Colonic mucosa (tissue), 4 donors: ENCODE measurements around the gene PRR23E. TPM values are rescaled to one million over a fixed set of nuclear protein-coding genes. Genes with fewer than 3 reads are reported as not detected.

Experiments
- DNase-seq: peaks from one replicate; pipeline ENCODE4 v3.0.0-alpha.2; 2020
- H3K27ac ChIP-seq: fragments of 200-600 bp; one replicate; pipeline ENCODE4 v1.8.0; 2021
- H3K27me3 ChIP-seq: fragments of 200-600 bp; one replicate; pipeline ENCODE4 v1.8.0; 2021
- H3K36me3 ChIP-seq: fragments of 200-600 bp; one replicate; pipeline ENCODE4 v1.8.0; 2021
- H3K4me1 ChIP-seq: fragments of 200-600 bp; one replicate; pipeline ENCODE4 v1.8.0; 2021; ENCODE audit warnings: mild to moderate bottlenecking
- H3K4me3 ChIP-seq: fragments of 200-600 bp; one replicate; pipeline ENCODE4 v1.8.0; 2021
- H3K9ac ChIP-seq, 2 donors: one replicate each; pipeline ENCODE4 v1.7.0; 2013; ENCODE audit warnings: control low read depth in 2 of 2, low read depth in 2 of 2, low read length in 2 of 2
- H3K9me3 ChIP-seq: fragments of 200-600 bp; one replicate; pipeline ENCODE4 v1.8.0; 2021
- intact Hi-C: fragments of 100-400 bp; cut with DNase I; formaldehyde crosslinking; loops from one replicate; pipeline ENCODE4 v1.14.1; 2022
- total RNA-seq, 2 donors: library from RNA; stranded (reverse); fragmentation: NEBNext Ultra II Directional in 1 of 2; extraction: Animal tissue kit (Norgen Biotek cat#: 25700) in 1 of 2; gene quantifications; one replicate each; pipeline ENCODE4 v1.2.1, GENCODE V29; 2021
- TF ChIP-seq, protein P1 (sequence below): fragments of 200-600 bp; IDR thresholded peaks from one replicate; pipeline ENCODE4 v1.8.0; 2022; ENCODE audit warnings: antibody characterized with exemption, mild to moderate bottlenecking
- donor health status: healthy.
- donor health status: DM: no; HTN: no; CAD: no.
- donor health status: DM: no; HTN: no; CAD: no.

Gene PRR23E
- total RNA-seq, 2 donors from 2014 or later = not detected

DNA sequence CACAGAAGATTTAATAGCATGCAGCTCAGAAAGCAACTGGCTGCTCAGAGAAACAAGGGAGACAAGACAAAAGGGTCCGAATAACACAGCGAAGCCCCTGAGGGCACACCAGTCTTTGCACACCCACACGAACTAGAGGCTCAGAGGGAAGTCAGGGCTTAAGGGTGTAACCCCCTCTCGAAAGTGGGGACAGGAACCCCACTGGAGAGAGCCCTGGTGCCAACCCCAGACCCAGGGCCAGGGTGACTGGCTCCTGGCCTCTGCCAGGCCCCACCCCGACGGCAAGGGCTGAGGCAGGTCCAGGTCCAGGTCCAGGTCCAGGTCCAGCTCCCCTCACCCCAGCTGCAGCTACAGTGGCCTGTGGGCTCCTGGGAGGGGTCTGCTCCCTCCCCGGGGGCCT lies 10.5 kb upstream of the PRR23E start:
- no peaks in the 10 kb centered on the region for H3K36me3 ChIP-seq
- H3K9ac ChIP-seq = no peak overlapping the region
- no peaks in the 10 kb centered on the region for H3K9me3 ChIP-seq
- intact Hi-C loops = no loop called here
- no peaks in the 10 kb centered on the region for H3K4me1 ChIP-seq
- DNase-seq = no peak
- no peak overlapping the region for H3K27ac ChIP-seq
- no peaks in the 10 kb centered on the region for H3K27me3 ChIP-seq
- no peak overlapping the region for H3K4me3 ChIP-seq
- TF ChIP-seq, protein P1, sequence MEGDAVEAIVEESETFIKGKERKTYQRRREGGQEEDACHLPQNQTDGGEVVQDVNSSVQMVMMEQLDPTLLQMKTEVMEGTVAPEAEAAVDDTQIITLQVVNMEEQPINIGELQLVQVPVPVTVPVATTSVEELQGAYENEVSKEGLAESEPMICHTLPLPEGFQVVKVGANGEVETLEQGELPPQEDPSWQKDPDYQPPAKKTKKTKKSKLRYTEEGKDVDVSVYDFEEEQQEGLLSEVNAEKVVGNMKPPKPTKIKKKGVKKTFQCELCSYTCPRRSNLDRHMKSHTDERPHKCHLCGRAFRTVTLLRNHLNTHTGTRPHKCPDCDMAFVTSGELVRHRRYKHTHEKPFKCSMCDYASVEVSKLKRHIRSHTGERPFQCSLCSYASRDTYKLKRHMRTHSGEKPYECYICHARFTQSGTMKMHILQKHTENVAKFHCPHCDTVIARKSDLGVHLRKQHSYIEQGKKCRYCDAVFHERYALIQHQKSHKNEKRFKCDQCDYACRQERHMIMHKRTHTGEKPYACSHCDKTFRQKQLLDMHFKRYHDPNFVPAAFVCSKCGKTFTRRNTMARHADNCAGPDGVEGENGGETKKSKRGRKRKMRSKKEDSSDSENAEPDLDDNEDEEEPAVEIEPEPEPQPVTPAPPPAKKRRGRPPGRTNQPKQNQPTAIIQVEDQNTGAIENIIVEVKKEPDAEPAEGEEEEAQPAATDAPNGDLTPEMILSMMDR = no peak

DNA sequence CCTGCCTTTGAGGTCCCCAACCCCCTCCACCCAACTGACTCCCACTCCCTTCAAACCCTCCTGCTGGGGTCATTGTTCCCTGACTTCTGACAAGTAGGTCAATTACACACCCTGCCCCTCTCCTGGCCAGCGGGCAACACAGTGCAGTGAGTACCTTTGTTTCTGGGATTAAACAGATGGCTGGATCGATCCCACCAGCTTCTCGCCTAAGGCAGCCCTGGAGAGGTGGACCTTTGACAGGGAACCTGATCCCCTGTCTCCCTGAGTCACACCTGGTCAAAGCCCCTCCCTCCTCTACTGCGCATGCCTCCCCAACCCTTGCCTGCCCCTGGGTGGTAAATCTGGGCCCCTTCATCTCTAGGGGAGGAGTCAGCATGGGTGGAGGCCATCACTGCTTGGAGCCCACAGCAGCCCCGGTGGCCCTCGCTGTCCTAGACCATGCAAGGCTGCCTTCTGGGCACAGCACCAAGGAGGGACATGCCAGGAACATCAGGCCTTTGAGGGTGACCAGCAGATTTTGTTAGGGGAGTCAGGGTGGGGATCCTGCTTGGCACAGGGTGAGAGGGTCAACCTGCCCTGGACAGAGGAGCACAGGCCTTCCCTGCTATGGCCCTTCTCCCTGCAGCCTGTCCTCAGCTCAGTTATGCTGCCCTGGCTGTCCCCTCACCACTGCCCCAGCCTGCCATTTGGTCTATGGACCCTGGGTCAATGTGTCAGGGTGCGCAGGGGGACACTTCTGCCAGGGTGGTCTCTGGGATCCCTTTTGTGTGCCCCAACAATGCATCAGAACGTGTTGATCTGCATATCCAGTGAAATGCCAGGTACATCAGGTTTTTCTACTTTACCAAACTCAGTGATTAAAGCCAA lies 9.8 kb upstream of the PRR23E start:
- Histone ChIP-seq H3K27ac (no peak overlapping the region), H3K4me1 (no peaks in the 10 kb centered on the region), H3K9ac (no peak overlapping the region), H3K4me3 (no peak overlapping the region), H3K27me3 (no peaks in the 10 kb centered on the region), H3K9me3 (no peaks in the 10 kb centered on the region), H3K36me3 (no peaks in the 10 kb centered on the region)
- TF ChIP-seq, protein P1 = no peak
- intact Hi-C loops = no loop called here
- DNase-seq = peak; percentile 13

DNA sequence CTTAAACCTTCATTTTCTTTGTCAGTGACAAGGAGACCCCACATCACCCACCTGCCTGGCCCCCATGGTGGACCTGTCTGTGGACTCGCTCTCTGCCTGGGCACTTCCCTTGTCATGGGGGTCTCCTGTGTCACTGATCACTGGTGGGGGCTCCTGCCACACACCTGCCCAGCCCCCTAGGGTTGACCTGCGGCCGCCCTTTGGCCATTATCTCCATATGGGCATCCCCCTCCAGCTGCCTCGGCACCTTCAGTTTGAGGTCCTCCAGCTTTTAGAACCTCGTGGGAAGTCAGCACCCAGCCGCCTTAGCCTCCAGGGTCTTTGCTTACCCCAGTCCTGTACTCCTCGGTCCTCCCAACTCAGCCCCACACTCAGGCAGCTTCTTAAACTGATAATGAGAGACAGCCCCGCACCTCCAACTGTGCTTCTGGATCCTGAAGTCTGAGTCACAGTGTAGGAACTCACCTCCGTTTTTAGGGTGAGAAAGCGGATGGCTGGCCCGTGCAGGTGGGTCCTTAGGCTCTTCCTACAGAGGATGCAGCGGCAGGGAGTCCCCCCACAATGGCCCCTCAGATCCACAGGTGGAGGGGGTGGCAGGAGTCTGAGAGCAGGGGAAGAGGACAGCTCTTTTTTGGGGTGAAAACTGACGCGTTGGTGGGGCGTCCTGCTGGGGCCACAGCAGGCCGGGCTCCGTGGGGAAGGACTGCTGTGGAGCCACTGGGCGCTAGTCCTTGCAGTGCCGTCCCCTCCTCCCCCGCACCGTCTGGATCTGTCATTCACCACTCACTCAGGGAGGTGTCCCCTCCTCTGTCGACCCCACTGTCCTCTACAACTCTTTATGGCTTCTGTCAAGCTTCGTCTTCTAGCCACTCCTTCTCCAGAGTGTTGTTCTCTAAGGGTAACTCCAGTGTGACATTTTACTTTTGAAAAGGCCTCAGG lies 8.7 kb upstream of the PRR23E start:
- intact Hi-C loops = no loop called here
- Histone ChIP-seq H3K4me3 (no peak overlapping the region), H3K9ac (no peak overlapping the region), H3K27me3 (no peaks in the 10 kb centered on the region), H3K9me3 (no peaks in the 10 kb centered on the region), H3K36me3 (no peaks in the 10 kb centered on the region), H3K27ac (no peak overlapping the region), H3K4me1 (no peaks in the 10 kb centered on the region)
- peak; percentile 7 for DNase-seq
- TF ChIP-seq, protein P1 = no peak

DNA sequence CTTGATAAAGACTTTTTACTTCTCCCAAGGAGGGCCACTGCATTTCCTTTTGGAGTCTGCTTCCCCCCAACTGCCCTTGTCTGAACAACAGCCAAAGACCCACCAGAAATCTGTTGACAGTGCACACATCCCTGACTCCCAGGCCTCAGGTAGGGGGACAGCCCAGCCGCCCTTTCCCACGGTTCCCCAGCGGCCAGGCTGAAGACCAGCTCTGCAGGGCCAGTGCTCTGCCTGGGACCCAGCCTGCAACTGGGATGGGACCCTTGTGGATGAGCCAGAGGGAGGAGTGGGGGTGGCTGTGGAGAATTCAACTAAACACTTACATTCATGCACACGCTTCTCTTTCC lies 8.1 kb upstream of the PRR23E start:
- intact Hi-C loops = no loop called here
- DNase-seq = no peak
- Histone ChIP-seq H3K27ac (no peak overlapping the region), H3K4me3 (no peak overlapping the region), H3K9ac (no peak overlapping the region), H3K27me3 (no peaks in the 10 kb centered on the region), H3K4me1 (no peaks in the 10 kb centered on the region), H3K9me3 (no peaks in the 10 kb centered on the region), H3K36me3 (no peaks in the 10 kb centered on the region)
- TF ChIP-seq, protein P1 = no peak

DNA sequence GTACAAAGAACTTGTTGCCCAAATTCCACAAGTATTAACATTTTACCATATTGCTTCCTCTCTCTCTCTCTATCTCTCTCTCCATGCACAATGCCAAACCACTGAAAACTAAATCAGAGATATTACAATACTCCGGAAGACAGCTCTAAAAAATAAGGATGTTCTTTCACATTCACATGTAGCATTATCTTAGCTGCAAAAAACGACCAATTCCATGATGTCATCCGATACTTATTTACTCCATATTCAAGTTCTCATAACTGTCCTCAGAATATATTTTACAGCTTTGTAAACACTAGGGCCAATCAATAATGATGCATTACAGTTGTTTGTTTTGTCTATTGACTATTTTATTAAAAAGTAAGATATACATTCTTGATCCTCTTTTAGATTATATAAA lies 7.7 kb upstream of the PRR23E start:
- Histone ChIP-seq H3K36me3 (no peaks in the 10 kb centered on the region), H3K4me3 (no peak overlapping the region), H3K4me1 (no peaks in the 10 kb centered on the region), H3K27me3 (no peaks in the 10 kb centered on the region), H3K9me3 (no peaks in the 10 kb centered on the region), H3K9ac (no peak overlapping the region), H3K27ac (no peak overlapping the region)
- TF ChIP-seq, protein P1 = no peak
- intact Hi-C loops = no loop called here
- DNase-seq = no peak
